Kasumi-1 (cell line): ENCODE results near the gene UBE2R2.
A peak's percentile ranks its signal among the peaks of the same experiment; 100 is the strongest.
"Not testable (repeated sequence)": the region's sequence is repeated elsewhere in the genome, so short reads cannot be mapped to it uniquely, and the experiment has no call there.

Experiments
- DNase-seq, 2 experiments: peaks; one replicate each; lab custom pipeline; 2025; lab: John Stamatoyannopoulos, UW

UBE2R2 gene

GRCh38 chr9:33799928-33800704, 16.8 kb upstream of the UBE2R2 start:
- no peak for DNase-seq

- DNase-seq, result no peak
These were observed 16.1 kb upstream of the UBE2R2 start for GRCh38 chr9:33800886-33801285.

GRCh38 chr9:33801943-33802500, 14.9 kb upstream of the UBE2R2 start:
- not testable (repeated sequence) for DNase-seq

- DNase-seq, result not testable (repeated sequence)
These were observed 12.8 kb upstream of the UBE2R2 start for GRCh38 chr9:33804196-33804595.

- DNase-seq, result not testable (repeated sequence)
These were observed 9.8 kb upstream of the UBE2R2 start for GRCh38 chr9:33807156-33807555.

- not testable (repeated sequence) for DNase-seq
These were observed 8.0 kb upstream of the UBE2R2 start for GRCh38 chr9:33808979-33809322.

GRCh38 chr9:33809506-33809905, 7.5 kb upstream of the UBE2R2 start:
- DNase-seq, result no peak

GRCh38 chr9:33813712-33814641, 3.0 kb upstream of the UBE2R2 start:
- peak; percentile 76 to 78 for DNase-seq

GRCh38 chr9:33815781-33816180, 1.2 kb upstream of the UBE2R2 start:
- DNase-seq, result no peak

- DNase-seq, result peak in 1 of 2 experiments; percentile 55
These were observed 587 bp downstream of the UBE2R2 start for GRCh38 chr9:33817327-33818166.

- DNase-seq, result peak; percentile 17 to 36
These were observed 1.3 kb downstream of the UBE2R2 start for GRCh38 chr9:33818167-33818846.

- DNase-seq, result no peak
These were observed 2.0 kb downstream of the UBE2R2 start for GRCh38 chr9:33818847-33819500.

GRCh38 chr9:33820231-33820745, 3.3 kb downstream of the UBE2R2 start:
- DNase-seq, result no peak

- DNase-seq, result no peak
These were observed 6.8 kb downstream of the UBE2R2 start for GRCh38 chr9:33823801-33824200.

- DNase-seq, result not testable (repeated sequence)
These were observed 10.3 kb downstream of the UBE2R2 start for GRCh38 chr9:33827285-33827684.

- not testable (repeated sequence) for DNase-seq
These were observed 12.8 kb downstream of the UBE2R2 start for GRCh38 chr9:33829641-33830230.

GRCh38 chr9:33835625-33836260, 18.8 kb downstream of the UBE2R2 start:
- DNase-seq, result no peak

- peak; percentile 30 to 45 for DNase-seq
These were observed 19.3 kb downstream of the UBE2R2 start for GRCh38 chr9:33836261-33836660.

- DNase-seq, result no peak
These were observed 20.2 kb downstream of the UBE2R2 start for GRCh38 chr9:33837138-33837537.
